AG09319 (cell line): ENCODE data around the gene TANC1.

ENCODE experiments used
- DNase-seq: peaks from one replicate; pipeline ENCODE4 v3.0.0-alpha.2; 2010; ENCODE audit warnings: low read depth; ENCODE audit errors: extremely low read depth
- CTCF ChIP-seq: IDR thresholded peaks from 2 replicates; pipeline ENCODE4 v1.5.1; 2011; ENCODE audit warnings: low read depth, mild to moderate bottlenecking, inconsistent platforms, low read length, moderate library complexity

Gene TANC1

DNA sequence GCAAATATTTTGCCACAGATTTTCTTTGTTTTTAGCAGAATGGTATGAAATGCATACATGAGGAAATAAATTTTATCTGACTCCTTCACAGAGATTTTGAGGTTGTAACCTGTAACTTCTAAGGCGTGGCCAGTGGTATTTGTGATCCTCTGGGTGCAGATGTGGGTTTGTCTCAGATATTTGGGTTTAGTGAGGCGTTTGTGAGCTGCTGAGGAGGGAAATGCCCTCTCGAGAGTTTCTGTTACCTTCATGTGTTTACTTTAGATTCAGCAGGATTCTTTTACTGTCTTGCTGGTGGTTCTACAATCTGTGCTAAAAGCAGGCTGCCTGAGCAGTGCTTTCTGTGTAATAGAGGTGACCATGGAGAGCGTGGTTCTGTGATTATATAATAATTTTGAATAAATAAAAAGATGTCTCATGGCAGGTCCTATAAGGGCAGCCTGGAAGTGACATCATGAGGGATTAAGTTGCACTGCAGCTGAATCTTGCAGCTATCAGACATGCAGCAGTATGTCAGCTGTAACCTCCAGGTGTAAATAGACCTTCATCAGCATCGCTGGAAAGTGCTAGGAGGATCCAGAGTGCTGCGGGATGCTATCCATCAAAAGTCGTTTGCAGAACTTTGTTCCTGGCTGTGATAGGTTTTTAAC, 34.1 kb downstream of the TANC1 start:
- TF ChIP-seq CTCF, result no peak
- DNase-seq, result no peak

- no peak for TF ChIP-seq CTCF
- no peak for DNase-seq
Measured at GRCh38 chr2:159003555-159003954, 35.1 kb downstream of the TANC1 start.

DNA sequence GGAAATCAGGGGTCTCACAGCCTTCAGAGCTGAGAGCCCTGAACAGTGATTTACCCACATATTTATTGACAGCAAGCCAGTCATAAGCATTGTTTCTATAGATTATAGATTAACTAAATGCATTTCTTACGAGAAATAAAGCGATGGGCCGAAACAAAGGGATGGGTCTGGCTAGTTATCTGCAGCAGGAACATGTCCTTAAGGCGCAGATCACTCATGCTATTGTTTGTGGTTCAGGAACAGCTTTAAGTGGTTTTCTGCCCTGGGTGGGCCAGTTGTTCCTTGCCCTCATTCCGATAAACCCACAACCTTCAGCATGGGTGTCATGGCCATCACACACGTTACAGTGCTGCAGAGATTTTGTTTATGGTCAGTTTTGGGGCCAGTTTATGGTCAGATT, 36.4 kb downstream of the TANC1 start:
- DNase-seq, result no peak
- TF ChIP-seq CTCF, result no peak

DNA sequence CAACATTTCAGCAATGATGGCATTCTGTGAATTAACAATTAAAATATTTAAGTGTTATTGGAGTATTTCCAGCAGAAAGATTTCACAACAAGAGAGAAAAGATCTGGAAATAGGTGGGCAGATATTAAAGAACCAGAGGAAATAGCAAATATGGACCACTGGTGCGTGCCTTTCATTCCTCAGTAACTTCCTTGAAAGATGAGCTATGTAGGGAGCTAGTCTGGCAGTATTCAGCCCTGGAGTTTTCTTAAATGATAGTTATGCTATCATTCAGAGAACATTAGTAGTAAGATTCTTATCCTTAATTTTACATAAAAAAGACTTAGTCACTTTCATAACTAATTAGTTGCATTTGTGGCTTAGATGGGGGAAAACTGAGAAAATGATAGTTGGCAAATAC, 41.5 kb downstream of the TANC1 start:
- no peak for DNase-seq
- TF ChIP-seq CTCF, result no peak

DNA sequence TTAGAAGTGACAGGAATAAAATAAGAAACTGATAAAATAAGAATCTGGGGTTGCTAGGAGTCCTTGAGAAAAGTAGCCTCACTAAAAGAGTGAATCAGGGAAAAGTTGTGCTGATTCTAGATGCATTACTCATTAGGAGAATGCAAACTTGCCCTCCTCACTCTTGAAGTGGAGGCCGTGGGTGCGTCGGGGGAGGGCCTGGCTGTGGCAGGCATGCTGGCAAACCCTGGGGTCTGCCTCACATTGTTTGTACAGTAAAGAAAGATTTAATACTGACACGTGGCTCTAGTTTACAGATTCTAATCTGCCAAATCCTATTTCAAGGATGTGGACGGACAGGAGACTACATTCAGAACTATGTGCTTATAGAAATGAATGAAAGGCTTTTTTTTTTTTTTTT, 41.9 kb downstream of the TANC1 start:
- TF ChIP-seq CTCF, result no peak
- DNase-seq, result no peak

DNA sequence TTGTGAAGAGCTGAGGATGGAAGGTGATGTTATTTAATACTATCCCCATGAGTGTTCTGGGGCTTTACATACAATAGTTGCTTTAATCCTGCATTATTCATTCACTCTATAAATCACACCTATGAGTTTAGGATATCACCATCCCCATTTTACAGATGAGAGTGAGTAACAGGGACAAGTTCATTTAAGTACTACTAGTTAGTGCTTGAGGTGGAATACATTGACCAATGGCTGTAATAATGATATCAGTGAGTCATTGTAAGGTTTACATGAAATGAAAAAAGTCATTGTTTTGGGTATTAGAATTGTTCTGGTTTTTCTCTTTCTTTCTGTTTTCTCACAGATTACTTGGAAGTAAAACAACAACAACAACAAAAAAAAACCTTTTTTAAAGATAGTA, 42.5 kb downstream of the TANC1 start:
- no peak for TF ChIP-seq CTCF
- DNase-seq, result no peak

GRCh38 chr2:159012142-159012541, 43.7 kb downstream of the TANC1 start:
- DNase-seq, result no peak
- no peak for TF ChIP-seq CTCF
